H1 (cell line): Measurements from ENCODE around the gene KTN1. TPM values are rescaled to one million over a fixed set of nuclear protein-coding genes. Genes with fewer than 3 reads are reported as not detected.

Source experiments
- CHD7 ChIP-seq: fragments of 300-600 bp; sonication (generic); IDR thresholded peaks from 2 replicates; pipeline ENCODE4 v1.7.1; 2012; ENCODE audit warnings: low read length, moderate library complexity, mild to moderate bottlenecking, inconsistent platforms; ENCODE audit not compliant: insufficient replicate concordance
- CTBP2 ChIP-seq: IDR thresholded peaks from 2 replicates; pipeline ENCODE4 v1.7.0; 2011; ENCODE audit warnings: borderline replicate concordance, mild to moderate bottlenecking, moderate library complexity, mixed read lengths, low read length; ENCODE audit not compliant: insufficient read depth, insufficient read length
- polyA plus RNA-seq, 7 experiments: library from polyadenylated mRNA; depleted of rRNA in 3 of 7; stranded (reverse) in 5 of 7; unstranded in 2 of 7; fragments of >200 nt in 5 of 7; fragments of 200-250 nt in 2 of 7; gene quantifications; 1 replicate in 5 of 7; 2 replicates in 1 of 7; 4 replicates in 1 of 7; pipeline versions ENCODE4 v1.2.1 to v1.2.3, GENCODE V29; 2011 to 2013; ENCODE audit warnings: missing spikeins in 2 of 7, mixed read lengths in 2 of 7
- total RNA-seq: library from RNA; stranded (reverse); fragmentation: NEBNext Ultra II Directional; extraction: Animal tissue kit (Norgen Biotek cat#: 25700); gene quantifications from 2 replicates; pipeline ENCODE4 v1.2.1, GENCODE V29; 2021

KTN1 gene
- total and polyA plus RNA-seq, 2 of the 8 experiments (the other 6 are each of a cell fraction or from before 2014, with no cell fraction given) = 15.4 to 151 TPM

GRCh38 chr14:55593698-55594097 lies 13.7 kb downstream of the KTN1 start (continued):
- TF ChIP-seq CHD7 (no peak), CTBP2 (no peak)
- TF ChIP-seq, all 59 proteins: peak for 0
